Gastroesophageal sphincter (tissue), 4 donors: ENCODE data around the gene RPL10. TPM values are rescaled to one million over a fixed set of nuclear protein-coding genes. Genes with fewer than 3 reads are reported as not detected.

ENCODE experiments used
- ATAC-seq: fragments of 150-250 bp; one replicate; pipeline ENCODE4 v1.9.1; 2016; ENCODE audit warnings: mild to moderate bottlenecking, moderate library complexity
- H3K27ac ChIP-seq, 4 donors: fragments of 200-600 bp; sonication (generic) in 3 of 4; 1 replicate in 3 of 4; 2 replicates in 1 of 4; pipeline ENCODE4 v1.5.1; 2016 to 2019
- H3K27me3 ChIP-seq: fragments of 200-600 bp; sonication (generic); one replicate; pipeline ENCODE4 v1.5.1; 2019
- H3K36me3 ChIP-seq, 2 donors: fragments of 200-600 bp; sonication (generic); one replicate each; pipeline ENCODE4 v1.5.1; 2019; ENCODE audit warnings: control low read depth in 1 of 2
- H3K4me1 ChIP-seq, 3 donors: fragments of 200-600 bp; sonication (generic); 1 replicate in 2 of 3; 2 replicates in 1 of 3; pipeline ENCODE4 v1.5.1; 2016 to 2019; ENCODE audit warnings: control low read depth in 2 of 3
- H3K4me3 ChIP-seq, 2 donors: fragments of 200-600 bp; sonication (generic); one replicate each; pipeline ENCODE4 v1.5.1; 2019; ENCODE audit warnings: mild to moderate bottlenecking in 1 of 2, moderate library complexity in 1 of 2
- H3K9me3 ChIP-seq, 3 donors: fragments of 200-600 bp; sonication (generic); one replicate each; pipeline ENCODE4 v1.5.1; 2017 to 2019; ENCODE audit warnings: control low read depth in 2 of 3
- EP300 ChIP-seq: sonication (generic); formaldehyde crosslinking; IDR thresholded peaks from one replicate; pipeline ENCODE4 v1.6.1; 2017; ENCODE audit warnings: antibody characterized with exemption, mild to moderate bottlenecking
- POLR2A ChIP-seq, 2 donors: fragments of 450-650 bp; IDR thresholded peaks; one replicate each; pipeline ENCODE4 v1.6.1; 2017; ENCODE audit warnings: antibody characterized with exemption in 2 of 2, mild to moderate bottlenecking in 2 of 2, moderate library complexity in 1 of 2
- POLR2AphosphoS5 ChIP-seq: sonication (generic); formaldehyde crosslinking; IDR thresholded peaks from one replicate; pipeline ENCODE4 v1.6.1; 2017; ENCODE audit warnings: antibody characterized with exemption
- WGBS, 2 donors: methylation state at CpG; one replicate each; pipeline ENCODE4 v1.1.5; 2018; ENCODE audit warnings: low coverage in 1 of 2; 5-methylcytosine and 5-hydroxymethylcytosine counted together
- total RNA-seq, 4 donors: library from RNA; depleted of rRNA; stranded (reverse); fragments of >200 nt; gene quantifications; one replicate each; pipeline ENCODE4 v1.1.0, GENCODE V29; 2016
- TF ChIP-seq, protein P1 (sequence below), 4 experiments: fragments of 200-600 bp in 2 of 4; fragments of 450-650 bp in 2 of 4; sonication (generic) in 1 of 4; IDR thresholded peaks; one replicate each; pipeline ENCODE4 v1.5.1; 2017 to 2019; ENCODE audit warnings: antibody characterized with exemption in 4 of 4, mild to moderate bottlenecking in 2 of 4, moderate library complexity in 2 of 4

The RPL10 gene
- total RNA-seq, 4 donors from 2014 or later = 3,970 to 7,427 (median 5,392) TPM

DNA sequence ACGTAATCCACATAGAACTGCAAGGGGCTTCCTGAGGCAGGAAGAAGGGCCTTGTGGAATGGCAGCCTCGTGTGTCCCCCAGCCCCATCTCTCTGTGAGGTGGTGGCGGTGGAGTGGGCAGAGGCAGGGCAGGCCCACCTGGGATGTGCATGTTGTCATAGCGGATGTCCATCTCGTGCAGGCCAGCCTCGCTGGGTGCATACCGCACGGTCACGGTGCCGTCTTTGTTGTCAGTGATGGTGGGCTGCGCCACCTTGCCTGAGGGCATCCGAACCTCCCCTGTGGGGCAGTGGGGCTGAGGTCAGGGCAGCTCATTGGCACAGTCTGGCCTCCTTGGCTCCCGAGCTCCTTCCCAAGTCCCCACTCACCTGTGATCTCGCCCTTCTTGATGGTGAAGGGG, 44.2 kb upstream of the RPL10 start:
- no peak for ATAC-seq
- H3K27ac ChIP-seq = peak overlapping the region; percentile 10 to 99 (median 86)
- peak; percentile 5 for TF ChIP-seq POLR2AphosphoS5
- TF ChIP-seq, protein P1, sequence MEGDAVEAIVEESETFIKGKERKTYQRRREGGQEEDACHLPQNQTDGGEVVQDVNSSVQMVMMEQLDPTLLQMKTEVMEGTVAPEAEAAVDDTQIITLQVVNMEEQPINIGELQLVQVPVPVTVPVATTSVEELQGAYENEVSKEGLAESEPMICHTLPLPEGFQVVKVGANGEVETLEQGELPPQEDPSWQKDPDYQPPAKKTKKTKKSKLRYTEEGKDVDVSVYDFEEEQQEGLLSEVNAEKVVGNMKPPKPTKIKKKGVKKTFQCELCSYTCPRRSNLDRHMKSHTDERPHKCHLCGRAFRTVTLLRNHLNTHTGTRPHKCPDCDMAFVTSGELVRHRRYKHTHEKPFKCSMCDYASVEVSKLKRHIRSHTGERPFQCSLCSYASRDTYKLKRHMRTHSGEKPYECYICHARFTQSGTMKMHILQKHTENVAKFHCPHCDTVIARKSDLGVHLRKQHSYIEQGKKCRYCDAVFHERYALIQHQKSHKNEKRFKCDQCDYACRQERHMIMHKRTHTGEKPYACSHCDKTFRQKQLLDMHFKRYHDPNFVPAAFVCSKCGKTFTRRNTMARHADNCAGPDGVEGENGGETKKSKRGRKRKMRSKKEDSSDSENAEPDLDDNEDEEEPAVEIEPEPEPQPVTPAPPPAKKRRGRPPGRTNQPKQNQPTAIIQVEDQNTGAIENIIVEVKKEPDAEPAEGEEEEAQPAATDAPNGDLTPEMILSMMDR (IDR thresholded peaks at IDR 0.05) = no peak
- no peak for TF ChIP-seq POLR2A (IDR thresholded peaks at IDR 0.05)
- no peak for TF ChIP-seq EP300
- H3K9me3 ChIP-seq = no peaks in the 10 kb centered on the region
- peaks cover 0 to 100% of the 10 kb centered on the region in 2 donors for H3K36me3 ChIP-seq
- H3K4me3 ChIP-seq = no peak overlapping the region
- H3K27me3 ChIP-seq = no peaks in the 10 kb centered on the region
- 58% methylated on average over 8 of the region's 14 CpGs; no CpG with 5 or more reads in 1 of the 2 donors for WGBS, 2 donors
- H3K4me1 ChIP-seq = peaks cover 0 to 49% (median 0%) of the 10 kb centered on the region in 3 donors

DNA sequence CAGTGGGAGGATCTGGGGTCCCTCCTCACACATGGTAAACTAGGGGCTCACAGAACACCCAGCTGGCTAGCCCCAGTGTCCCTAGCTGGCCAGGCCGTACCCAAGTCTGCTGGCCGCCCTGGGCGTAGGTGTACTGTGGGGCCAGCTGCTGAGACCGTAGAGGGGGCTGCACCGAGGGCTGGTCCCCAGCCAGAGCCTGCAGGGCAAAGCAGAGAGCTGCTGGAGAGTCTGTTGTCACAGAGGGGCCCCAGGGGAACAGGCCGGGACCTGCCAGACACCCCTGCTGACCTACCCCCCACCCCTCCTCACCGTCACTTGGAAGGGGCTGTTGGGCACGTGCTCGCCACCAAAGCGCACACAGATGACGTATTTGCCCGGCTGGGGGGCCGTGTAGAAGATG, 43.7 kb upstream of the RPL10 start:
- H3K27me3 ChIP-seq = no peaks in the 10 kb centered on the region
- H3K4me1 ChIP-seq = peaks cover 0 to 54% (median 0%) of the 10 kb centered on the region in 3 donors
- H3K4me3 ChIP-seq = no peak overlapping the region
- H3K27ac ChIP-seq = peak overlapping the region; percentile 10 to 99 (median 86)
- TF ChIP-seq, protein P1 (IDR thresholded peaks at IDR 0.05) = no peak
- TF ChIP-seq POLR2AphosphoS5 (no peak), POLR2A (IDR thresholded peaks at IDR 0.05) (no peak), EP300 (no peak)
- H3K9me3 ChIP-seq = no peaks in the 10 kb centered on the region
- H3K36me3 ChIP-seq = peaks cover 0 to 100% of the 10 kb centered on the region in 2 donors
- ATAC-seq = no peak
- 12% methylated on average over 3 of the region's 13 CpGs; no CpG with 5 or more reads in 1 of the 2 donors for WGBS, 2 donors

DNA sequence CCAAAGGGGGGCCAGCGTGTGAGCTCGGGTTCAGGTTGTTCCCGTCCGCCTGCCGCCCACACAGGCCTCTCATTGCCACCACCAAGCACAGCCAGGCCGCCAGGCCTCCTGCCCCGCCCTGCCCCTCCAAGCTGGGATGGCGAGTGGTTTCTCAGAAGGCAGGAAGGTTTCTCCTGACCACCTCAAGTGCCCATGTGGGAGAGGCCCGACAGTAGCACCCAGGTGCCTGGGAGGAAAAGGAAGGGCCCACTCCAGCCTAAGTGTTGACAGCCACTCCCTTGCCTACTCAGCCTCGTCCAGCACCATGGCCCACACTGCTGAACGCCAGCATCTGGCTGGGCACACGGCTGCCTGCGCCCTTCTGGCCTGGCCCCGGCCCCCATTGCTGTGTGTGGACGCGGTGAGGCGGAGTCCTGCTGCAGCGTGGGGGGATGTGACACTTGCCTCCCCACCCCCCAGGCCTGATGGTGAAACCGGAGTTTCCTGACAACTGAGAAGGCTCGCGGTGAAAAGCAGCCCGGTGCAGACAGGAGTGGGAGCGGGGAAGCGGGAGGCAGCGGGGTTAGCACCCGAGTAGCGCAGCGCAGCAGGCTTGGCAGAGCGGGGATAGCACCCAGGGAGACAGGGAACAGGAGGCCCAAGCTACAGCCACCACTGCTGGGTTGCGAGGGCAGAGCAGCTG, 42.9 kb upstream of the RPL10 start:
- no CpG with 5 or more reads among the region's 30 CpGs for WGBS, 2 donors
- H3K4me1 ChIP-seq = peaks cover 0 to 57% (median 0%) of the 10 kb centered on the region in 3 donors
- TF ChIP-seq EP300 (no peak), POLR2AphosphoS5 (no peak), POLR2A (IDR thresholded peaks at IDR 0.05) (no peak)
- TF ChIP-seq, protein P1 (IDR thresholded peaks at IDR 0.05) = no peak
- peak overlapping the region; percentile 8 to 99 (median 86) for H3K27ac ChIP-seq
- H3K36me3 ChIP-seq = peaks cover 0 to 100% of the 10 kb centered on the region in 2 donors
- ATAC-seq = no peak
- H3K4me3 ChIP-seq = no peak overlapping the region
- no peaks in the 10 kb centered on the region for H3K9me3 ChIP-seq
- H3K27me3 ChIP-seq = no peaks in the 10 kb centered on the region

DNA sequence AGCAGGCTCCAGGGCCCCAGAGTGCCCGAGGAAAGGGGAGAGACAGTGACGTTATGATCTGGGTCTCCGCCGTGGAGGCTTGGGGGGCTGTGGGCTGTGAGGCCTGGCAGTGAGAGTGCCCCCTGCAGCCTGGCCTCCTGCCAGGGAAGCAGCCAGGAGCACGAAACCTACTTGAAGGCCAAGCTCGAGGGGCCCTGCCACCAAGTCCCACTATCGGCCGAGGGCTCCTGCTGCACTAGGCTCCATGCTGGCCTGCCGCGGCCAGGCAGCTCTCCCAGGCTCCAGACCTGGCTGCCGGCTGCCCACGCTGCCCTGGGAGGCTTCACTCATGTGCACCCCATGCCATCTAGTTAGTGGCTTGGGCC, 42.4 kb upstream of the RPL10 start:
- no peak for ATAC-seq
- TF ChIP-seq, protein P1 (IDR thresholded peaks at IDR 0.05) = no peak
- TF ChIP-seq EP300 (no peak), POLR2A (IDR thresholded peaks at IDR 0.05) (no peak), POLR2AphosphoS5 (no peak)
- peak overlapping the region; percentile 8 to 99 (median 86) for H3K27ac ChIP-seq
- 58% methylated on average over 8 of the region's 12 CpGs; no CpG with 5 or more reads in 1 of the 2 donors for WGBS, 2 donors
- peaks cover 0 to 99% of the 10 kb centered on the region in 2 donors for H3K36me3 ChIP-seq
- H3K9me3 ChIP-seq = no peaks in the 10 kb centered on the region
- H3K4me3 ChIP-seq = no peak overlapping the region
- peaks cover 0 to 57% (median 0%) of the 10 kb centered on the region in 3 donors for H3K4me1 ChIP-seq
- H3K27me3 ChIP-seq = no peaks in the 10 kb centered on the region

DNA sequence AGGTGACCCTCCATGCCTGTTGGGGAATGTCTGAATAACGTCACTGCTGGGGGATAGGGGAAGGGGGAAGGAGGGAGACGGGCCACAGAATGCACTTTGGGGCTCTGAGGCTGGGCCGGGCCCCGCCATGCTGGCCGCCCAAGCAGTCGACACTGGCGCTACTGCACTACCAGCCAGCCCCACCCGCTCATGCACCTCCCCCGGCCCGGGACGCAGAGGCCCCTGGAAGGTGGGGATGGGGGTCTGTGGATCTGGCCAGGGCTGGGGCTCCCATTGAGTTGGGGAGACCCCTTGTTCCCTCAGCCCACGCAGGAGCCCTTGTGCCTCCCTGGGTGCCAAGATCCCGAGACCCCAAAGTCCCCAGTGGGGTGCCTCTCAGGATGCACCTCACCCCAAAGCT, 41.6 kb upstream of the RPL10 start:
- Histone ChIP-seq H3K4me3 (no peak overlapping the region), H3K27ac (peak overlapping the region; percentile 32 to 99 (median 86)), H3K4me1 (peaks cover 0 to 63% (median 0%) of the 10 kb centered on the region in 3 donors), H3K9me3 (no peaks in the 10 kb centered on the region), H3K36me3 (peaks cover 0 to 96% of the 10 kb centered on the region in 2 donors), H3K27me3 (no peaks in the 10 kb centered on the region)
- no peak for ATAC-seq
- TF ChIP-seq EP300 = no peak
- no peak for TF ChIP-seq POLR2A (IDR thresholded peaks at IDR 0.05)
- TF ChIP-seq POLR2AphosphoS5 = no peak
- TF ChIP-seq, protein P1 (IDR thresholded peaks at IDR 0.05) = no peak
- no CpG with 5 or more reads among the region's 13 CpGs for WGBS, 2 donors
